HL-60/S4 treated with phorbol 12-myristate 13-acetate at 8.2 ng/mL for 4 days and 3 days (cell line): ENCODE results near the gene DTX3.
"Not testable (repeated sequence)": the region's sequence is repeated elsewhere in the genome, so short reads cannot be mapped to it uniquely, and the experiment has no call there.

Experiments used
- in situ Hi-C: fragments of 300-500 bp; cut with MboI; formaldehyde crosslinking; loops from 2 replicates; pipeline ENCODE4 v1.15.0; 2022; ENCODE audit warnings: low sequenced_read_pairs

Gene DTX3

GRCh38 chr12:57583008-57583831 lies 21.4 kb upstream of the DTX3 start:
- in situ Hi-C loops = no loop called here

GRCh38 chr12:57584050-57584449 lies 20.6 kb upstream of the DTX3 start:
- in situ Hi-C loops = no loop called here

- in situ Hi-C loops = no loop called here
Observed at GRCh38 chr12:57584690-57585089, 19.9 kb upstream of the DTX3 start.

- in situ Hi-C loops = no loop called here
Observed at GRCh38 chr12:57585156-57585555, 19.5 kb upstream of the DTX3 start.

- in situ Hi-C loops = no loop called here
Observed at GRCh38 chr12:57586128-57586527, 18.5 kb upstream of the DTX3 start.

- in situ Hi-C loops = no loop called here
Observed at GRCh38 chr12:57586832-57587429, 17.7 kb upstream of the DTX3 start.

- in situ Hi-C loops = not testable (repeated sequence)
Observed at GRCh38 chr12:57588951-57589610, 15.5 kb upstream of the DTX3 start.

GRCh38 chr12:57590479-57590863 lies 14.2 kb upstream of the DTX3 start:
- in situ Hi-C loops = no loop called here

- in situ Hi-C loops = no loop called here
Observed at GRCh38 chr12:57590864-57591781, 13.5 kb upstream of the DTX3 start, which contains the start of gene PIP4K2C. Gene PIP4K2C, plus strand, starts transcription at chr12:57591192. Its CDS starts 98 bp downstream, at chr12:57591290.

- in situ Hi-C loops = no loop called here
Observed at GRCh38 chr12:57591782-57592325, 12.8 kb upstream of the DTX3 start.

- in situ Hi-C loops = no loop called here
Observed at GRCh38 chr12:57592551-57593165, 12.0 kb upstream of the DTX3 start.

GRCh38 chr12:57593187-57593586 lies 11.4 kb upstream of the DTX3 start:
- in situ Hi-C loops = no loop called here

- in situ Hi-C loops = no loop called here
Observed at GRCh38 chr12:57600395-57600794, 4.2 kb upstream of the DTX3 start.

GRCh38 chr12:57602544-57602943 lies 2.1 kb upstream of the DTX3 start:
- in situ Hi-C loops = no loop called here

- in situ Hi-C loops = no loop called here
Observed at GRCh38 chr12:57603324-57603723, 1.3 kb upstream of the DTX3 start.

- in situ Hi-C loops = no loop called here
Observed at GRCh38 chr12:57603815-57604453, 690 bp upstream of the DTX3 start.

- in situ Hi-C loops = no loop called here
Observed at GRCh38 chr12:57604992-57605810, 577 bp downstream of the DTX3 start.

GRCh38 chr12:57605811-57606311 lies 1.2 kb downstream of the DTX3 start:
- in situ Hi-C loops = no loop called here

- in situ Hi-C loops = no loop called here
Observed at GRCh38 chr12:57606399-57606798, 1.8 kb downstream of the DTX3 start.
